IPS DF 6.9 (cell line): ENCODE data around the gene GLIPR1L2.
"Not testable (repeated sequence)": the region's sequence is repeated elsewhere in the genome, so short reads cannot be mapped to it uniquely, and the experiment has no call there.

Source experiments
- DNase-seq: peaks from one replicate; pipeline ENCODE4 v3.0.0-alpha.2; 2013; ENCODE audit warnings: low read depth, low spot score
- H3K27ac ChIP-seq: one replicate; pipeline ENCODE4 v1.5.1; 2013; ENCODE audit warnings: low read length, control low read depth
- H3K27me3 ChIP-seq: 2 replicates; pipeline ENCODE4 v1.6.1; 2013; ENCODE audit warnings: mild to moderate bottlenecking, low read length; ENCODE audit not compliant: control insufficient read depth, insufficient read depth
- H3K36me3 ChIP-seq: 2 replicates; pipeline ENCODE4 v1.6.1; 2013; ENCODE audit warnings: low read length; ENCODE audit not compliant: control insufficient read depth, insufficient read depth
- H3K4me1 ChIP-seq: 2 replicates; pipeline ENCODE4 v1.6.1; 2013; ENCODE audit warnings: low read length; ENCODE audit not compliant: control insufficient read depth, insufficient read depth
- H3K4me3 ChIP-seq: 2 replicates; pipeline ENCODE4 v1.5.1; 2013; ENCODE audit warnings: mild to moderate bottlenecking, low read length
- H3K9me3 ChIP-seq: 2 replicates; pipeline ENCODE4 v1.6.1; 2013; ENCODE audit warnings: low read length, inconsistent platforms; ENCODE audit not compliant: control insufficient read depth, insufficient read depth
- WGBS: extraction: QIAGEN DNeasy Blood & Tissue Kit; methylation state at CpG from one replicate; pipeline ENCODE4 v1.1.7; 2013; ENCODE audit warnings: mixed read lengths, missing lambda C conversion rate; ENCODE audit not compliant: insufficient read length, insufficient coverage; 5-methylcytosine and 5-hydroxymethylcytosine counted together

The GLIPR1L2 gene

DNA sequence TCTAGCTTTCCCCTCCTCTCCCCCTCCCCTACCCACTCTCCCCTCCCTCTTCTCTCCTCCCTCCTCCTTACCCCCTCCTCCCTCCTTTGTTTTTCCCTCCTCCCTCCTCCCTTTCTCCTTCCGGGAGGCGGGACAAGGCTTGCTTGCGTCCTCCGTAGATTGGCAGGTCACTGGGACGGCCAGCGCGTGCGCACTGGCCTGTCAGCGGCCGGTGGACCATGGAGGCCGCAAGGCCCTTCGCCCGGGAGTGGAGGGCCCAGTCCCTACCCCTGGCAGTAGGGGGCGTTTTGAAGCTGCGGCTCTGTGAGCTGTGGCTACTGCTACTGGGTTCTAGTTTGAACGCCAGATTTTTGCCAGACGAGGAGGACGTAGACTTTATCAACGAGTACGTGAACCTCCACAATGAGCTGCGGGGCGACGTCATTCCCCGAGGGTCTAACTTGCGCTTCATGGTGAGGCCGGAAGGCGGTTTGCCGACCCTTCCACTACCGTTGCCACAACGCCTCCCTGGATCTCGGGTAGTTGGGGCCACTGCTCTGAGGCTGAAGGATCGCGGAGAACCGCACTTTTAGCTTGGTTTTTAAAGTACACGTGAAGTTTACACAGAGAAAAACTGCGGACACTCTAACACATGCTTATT lies at the start of gene GLIPR1L2:
Gene GLIPR1L2, plus strand, starts transcription at position 191 of the 640 bp plus-strand sequence. Its CDS starts 28 bp downstream, at position 219.
- no peaks in the 10 kb centered on the region for H3K9me3 ChIP-seq
- peak within 1 kb of the TSS; percentile 40; the same call in 1 of the 2 replicates for H3K4me3 ChIP-seq
- no peaks in the 10 kb centered on the region for H3K4me1 ChIP-seq
- peak; percentile 95 for DNase-seq
- WGBS: no CpG with 5 or more reads among the region's 36 CpGs
- no peaks in the 10 kb centered on the region for H3K36me3 ChIP-seq
- no peaks in the 10 kb centered on the region for H3K27me3 ChIP-seq
- no peak within 1 kb of the TSS for H3K27ac ChIP-seq

DNA sequence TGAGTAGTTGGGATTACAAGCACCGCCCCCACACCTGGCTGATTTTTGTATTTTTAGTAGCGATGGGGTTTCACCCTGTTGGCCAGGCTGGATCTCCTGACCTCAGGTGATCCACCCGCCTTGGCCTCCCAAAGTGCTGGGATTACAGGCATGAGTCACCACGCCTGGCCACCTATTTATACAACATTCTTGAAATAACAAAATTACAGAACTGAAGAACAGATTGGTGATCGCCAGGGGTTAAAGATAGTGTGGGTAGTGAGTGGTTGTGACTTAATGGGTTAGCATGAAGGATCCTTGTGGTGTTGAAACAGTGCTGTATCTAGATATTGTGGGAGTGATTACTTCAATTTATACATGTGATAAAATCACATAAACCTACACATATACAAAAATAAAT lies 49.0 kb upstream of the GLIPR1L2 start:
- Histone ChIP-seq H3K9me3 (no peaks in the 10 kb centered on the region), H3K36me3 (no peaks in the 10 kb centered on the region), H3K4me1 (no peaks in the 10 kb centered on the region), H3K27me3 (no peaks in the 10 kb centered on the region), H3K27ac (no peak overlapping the region), H3K4me3 (no peak overlapping the region)
- DNase-seq: no peak
- WGBS: no CpG with 5 or more reads among the region's 5 CpGs

- WGBS: no CpG with 5 or more reads among the region's 2 CpGs
These were observed 45.4 kb upstream of the GLIPR1L2 start for GRCh38 chr12:75345531-75345930.

GRCh38 chr12:75346215-75346614 lies 44.7 kb upstream of the GLIPR1L2 start:
- H3K27ac ChIP-seq, H3K9me3 ChIP-seq, DNase-seq, H3K27me3 ChIP-seq, H3K4me3 ChIP-seq, H3K4me1 ChIP-seq, H3K36me3 ChIP-seq: not testable (repeated sequence)
- WGBS: no CpG with 5 or more reads among the region's 6 CpGs

More at GRCh38 chr12:75345531-75345930, 45.4 kb upstream of the GLIPR1L2 start:
- H3K27me3 ChIP-seq: no peaks in the 10 kb centered on the region
- no peak overlapping the region for H3K4me3 ChIP-seq
- H3K4me1 ChIP-seq: no peaks in the 10 kb centered on the region
- no peaks in the 10 kb centered on the region for H3K36me3 ChIP-seq
- DNase-seq: no peak
- H3K27ac ChIP-seq: no peak overlapping the region
- H3K9me3 ChIP-seq: no peaks in the 10 kb centered on the region

GRCh38 chr12:75349946-75350345 lies 40.9 kb upstream of the GLIPR1L2 start:
- H3K9me3 ChIP-seq: no peaks in the 10 kb centered on the region
- no peaks in the 10 kb centered on the region for H3K4me1 ChIP-seq
- H3K36me3 ChIP-seq: no peaks in the 10 kb centered on the region
- H3K27me3 ChIP-seq: no peaks in the 10 kb centered on the region
- H3K4me3 ChIP-seq: no peak overlapping the region
- DNase-seq: no peak
- no CpG with 5 or more reads among the region's 4 CpGs for WGBS
- H3K27ac ChIP-seq: no peak overlapping the region

- no peak for DNase-seq
- no peak overlapping the region for H3K27ac ChIP-seq
- no CpG with 5 or more reads among the region's 2 CpGs for WGBS
- no peaks in the 10 kb centered on the region for H3K36me3 ChIP-seq
- no peaks in the 10 kb centered on the region for H3K9me3 ChIP-seq
- H3K4me3 ChIP-seq: no peak overlapping the region
- no peaks in the 10 kb centered on the region for H3K27me3 ChIP-seq
- H3K4me1 ChIP-seq: no peaks in the 10 kb centered on the region
These were observed 40.5 kb upstream of the GLIPR1L2 start for GRCh38 chr12:75350413-75350812.

GRCh38 chr12:75354011-75354410 lies 36.9 kb upstream of the GLIPR1L2 start:
- Histone ChIP-seq H3K4me1 (no peaks in the 10 kb centered on the region), H3K27me3 (no peaks in the 10 kb centered on the region), H3K36me3 (no peaks in the 10 kb centered on the region), H3K4me3 (no peak overlapping the region), H3K9me3 (no peaks in the 10 kb centered on the region), H3K27ac (no peak overlapping the region)
- no peak for DNase-seq

GRCh38 chr12:75360920-75361319 lies 30.0 kb upstream of the GLIPR1L2 start:
- H3K4me1 ChIP-seq: no peaks in the 10 kb centered on the region
- H3K9me3 ChIP-seq: no peaks in the 10 kb centered on the region
- H3K36me3 ChIP-seq: no peaks in the 10 kb centered on the region
- no peak for DNase-seq
- no peaks in the 10 kb centered on the region for H3K27me3 ChIP-seq
- no peak overlapping the region for H3K4me3 ChIP-seq
- H3K27ac ChIP-seq: no peak overlapping the region

DNA sequence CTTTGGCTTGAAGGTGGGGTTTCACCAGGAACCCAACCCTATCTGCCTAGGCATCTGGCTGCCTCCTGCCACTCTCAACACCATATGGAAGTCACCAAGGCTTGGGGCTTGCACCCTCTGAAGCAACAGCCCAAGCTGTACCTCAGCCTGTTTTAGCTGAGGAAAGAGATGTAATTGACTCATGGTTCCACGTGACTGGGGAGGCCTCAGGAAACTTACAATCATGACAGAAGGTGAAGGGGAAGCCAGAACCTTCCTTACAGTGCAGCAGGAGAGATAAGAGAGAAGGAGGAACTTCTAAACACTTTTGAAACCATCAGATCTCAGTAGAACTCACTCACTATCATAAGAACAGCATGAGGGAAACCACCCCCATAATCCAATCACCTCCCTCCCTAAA lies 29.5 kb upstream of the GLIPR1L2 start:
- Histone ChIP-seq H3K36me3 (no peaks in the 10 kb centered on the region), H3K27ac (no peak overlapping the region), H3K4me3 (no peak overlapping the region), H3K27me3 (no peaks in the 10 kb centered on the region), H3K4me1 (no peaks in the 10 kb centered on the region), H3K9me3 (no peaks in the 10 kb centered on the region)
- DNase-seq: no peak
- no CpG with 5 or more reads among the region's 1 CpG for WGBS

- no peaks in the 10 kb centered on the region for H3K27me3 ChIP-seq
- H3K4me1 ChIP-seq: no peaks in the 10 kb centered on the region
- no peak overlapping the region for H3K4me3 ChIP-seq
- no peak for DNase-seq
- H3K27ac ChIP-seq: no peak overlapping the region
- H3K9me3 ChIP-seq: no peaks in the 10 kb centered on the region
- H3K36me3 ChIP-seq: no peaks in the 10 kb centered on the region
These were observed 26.0 kb upstream of the GLIPR1L2 start for GRCh38 chr12:75364919-75365318.

DNA sequence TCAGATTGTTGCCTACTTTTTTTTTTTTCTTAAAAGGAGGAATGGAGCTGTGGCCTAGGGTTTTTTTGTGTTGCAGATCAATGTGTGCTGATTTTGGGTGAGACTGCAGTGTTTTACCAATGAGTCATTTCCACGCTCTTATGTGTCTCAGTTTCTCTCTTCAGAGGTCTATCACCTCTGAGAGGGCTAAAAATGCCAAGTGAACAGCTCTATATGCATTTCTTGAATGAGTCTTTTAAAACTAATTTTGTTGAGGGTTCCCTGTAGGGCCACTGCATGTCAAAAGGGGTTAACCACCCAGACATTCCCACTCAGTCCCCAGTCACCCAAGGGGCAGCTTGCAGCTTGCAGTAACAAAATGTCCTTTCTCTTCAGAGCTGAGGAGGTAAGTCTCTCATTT lies 24.3 kb upstream of the GLIPR1L2 start:
- peak; percentile 9 for DNase-seq
- H3K27ac ChIP-seq: no peak overlapping the region
- no peak overlapping the region for H3K4me3 ChIP-seq
- no peaks in the 10 kb centered on the region for H3K4me1 ChIP-seq
- no CpG with 5 or more reads among the region's 1 CpG for WGBS
- H3K27me3 ChIP-seq: no peaks in the 10 kb centered on the region
- H3K9me3 ChIP-seq: no peaks in the 10 kb centered on the region
- H3K36me3 ChIP-seq: no peaks in the 10 kb centered on the region
